ENCODE data around the gene RPP25L. TPM values are rescaled to one million over a fixed set of nuclear protein-coding genes. Genes with fewer than 3 reads are reported as not detected.

Gene RPP25L
- total and polyA plus RNA-seq, 9 of the 15 experiments (the other 6 are each of a cell fraction or from before 2014, with no cell fraction given), result 16.3 to 43.7 (median 29.0) TPM

DNA sequence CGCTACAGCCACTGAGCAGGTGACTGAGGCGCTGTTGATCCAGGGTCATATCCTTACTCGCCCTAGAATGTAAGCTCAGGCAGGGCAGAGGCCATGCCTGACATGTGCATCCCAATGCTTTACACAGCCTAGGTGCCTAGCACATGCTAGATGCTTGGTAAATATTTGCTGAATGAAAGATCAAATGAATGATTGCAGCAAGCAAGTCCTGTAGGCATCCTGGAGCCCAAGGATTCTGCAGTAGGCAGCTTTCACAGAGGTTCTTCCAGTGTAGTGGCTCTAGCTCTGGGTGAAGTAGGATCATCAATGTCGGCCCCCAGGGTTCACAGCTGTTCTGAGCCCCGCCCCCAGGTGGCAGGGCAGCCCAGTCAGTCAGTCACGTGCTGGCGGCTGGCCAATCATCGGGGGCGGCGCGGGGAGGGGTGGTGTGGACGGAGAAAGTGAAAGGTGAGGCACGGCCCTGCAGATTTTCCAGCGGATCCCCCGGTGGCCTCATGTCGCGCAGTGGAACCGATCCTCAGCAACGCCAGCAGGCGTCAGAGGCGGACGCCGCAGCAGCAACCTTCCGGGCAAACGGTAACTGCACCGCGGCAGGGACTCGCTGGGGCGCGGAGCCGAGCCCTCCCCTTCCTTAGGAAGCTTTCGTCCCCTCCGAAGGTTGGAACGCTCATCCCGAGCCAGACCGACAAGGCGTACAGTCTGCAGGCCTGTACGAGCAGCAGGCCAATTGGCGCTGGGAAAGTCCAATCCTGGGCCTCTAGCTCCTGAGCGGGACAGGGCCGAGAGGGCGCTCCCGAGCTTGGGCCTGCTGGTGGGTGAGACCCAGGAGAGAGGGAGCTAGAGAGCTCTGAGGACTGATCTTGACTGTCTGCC is 34.5 kb upstream of the RPP25L start, which contains the start of gene GALT (continued):
- TF ChIP-seq, protein P1, sequence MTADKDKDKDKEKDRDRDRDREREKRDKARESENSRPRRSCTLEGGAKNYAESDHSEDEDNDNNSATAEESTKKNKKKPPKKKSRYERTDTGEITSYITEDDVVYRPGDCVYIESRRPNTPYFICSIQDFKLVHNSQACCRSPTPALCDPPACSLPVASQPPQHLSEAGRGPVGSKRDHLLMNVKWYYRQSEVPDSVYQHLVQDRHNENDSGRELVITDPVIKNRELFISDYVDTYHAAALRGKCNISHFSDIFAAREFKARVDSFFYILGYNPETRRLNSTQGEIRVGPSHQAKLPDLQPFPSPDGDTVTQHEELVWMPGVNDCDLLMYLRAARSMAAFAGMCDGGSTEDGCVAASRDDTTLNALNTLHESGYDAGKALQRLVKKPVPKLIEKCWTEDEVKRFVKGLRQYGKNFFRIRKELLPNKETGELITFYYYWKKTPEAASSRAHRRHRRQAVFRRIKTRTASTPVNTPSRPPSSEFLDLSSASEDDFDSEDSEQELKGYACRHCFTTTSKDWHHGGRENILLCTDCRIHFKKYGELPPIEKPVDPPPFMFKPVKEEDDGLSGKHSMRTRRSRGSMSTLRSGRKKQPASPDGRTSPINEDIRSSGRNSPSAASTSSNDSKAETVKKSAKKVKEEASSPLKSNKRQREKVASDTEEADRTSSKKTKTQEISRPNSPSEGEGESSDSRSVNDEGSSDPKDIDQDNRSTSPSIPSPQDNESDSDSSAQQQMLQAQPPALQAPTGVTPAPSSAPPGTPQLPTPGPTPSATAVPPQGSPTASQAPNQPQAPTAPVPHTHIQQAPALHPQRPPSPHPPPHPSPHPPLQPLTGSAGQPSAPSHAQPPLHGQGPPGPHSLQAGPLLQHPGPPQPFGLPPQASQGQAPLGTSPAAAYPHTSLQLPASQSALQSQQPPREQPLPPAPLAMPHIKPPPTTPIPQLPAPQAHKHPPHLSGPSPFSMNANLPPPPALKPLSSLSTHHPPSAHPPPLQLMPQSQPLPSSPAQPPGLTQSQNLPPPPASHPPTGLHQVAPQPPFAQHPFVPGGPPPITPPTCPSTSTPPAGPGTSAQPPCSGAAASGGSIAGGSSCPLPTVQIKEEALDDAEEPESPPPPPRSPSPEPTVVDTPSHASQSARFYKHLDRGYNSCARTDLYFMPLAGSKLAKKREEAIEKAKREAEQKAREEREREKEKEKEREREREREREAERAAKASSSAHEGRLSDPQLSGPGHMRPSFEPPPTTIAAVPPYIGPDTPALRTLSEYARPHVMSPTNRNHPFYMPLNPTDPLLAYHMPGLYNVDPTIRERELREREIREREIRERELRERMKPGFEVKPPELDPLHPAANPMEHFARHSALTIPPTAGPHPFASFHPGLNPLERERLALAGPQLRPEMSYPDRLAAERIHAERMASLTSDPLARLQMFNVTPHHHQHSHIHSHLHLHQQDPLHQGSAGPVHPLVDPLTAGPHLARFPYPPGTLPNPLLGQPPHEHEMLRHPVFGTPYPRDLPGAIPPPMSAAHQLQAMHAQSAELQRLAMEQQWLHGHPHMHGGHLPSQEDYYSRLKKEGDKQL (CRISPR knock-in tag; IDR thresholded peaks at IDR 0.05; ENCODE audit: borderline replicate concordance), result no peak
- TF ChIP-seq NFIC (IDR thresholded peaks at IDR 0.05) (peak; percentile 89), ZNF316 (IDR thresholded peaks at IDR 0.05) (peak; percentile 28; the same call in 1 of the 2 replicates), MYC (IDR thresholded peaks at IDR 0.05; ENCODE audit: low read depth, low read length) (peak; percentile 70), MYC (CRISPR knock-in tag; IDR thresholded peaks at IDR 0.05; ENCODE audit: borderline replicate concordance, low read depth) (no peak), EGR1 (conservative IDR thresholded peaks at IDR 0.05) (peak; percentile 55), SMAD2 (IDR thresholded peaks at IDR 0.05; ENCODE audit: low read depth, low read length) (no peak), FOXA3 (CRISPR knock-in tag; conservative IDR thresholded peaks at IDR 0.05 in 1 of 2, IDR thresholded peaks at IDR 0.05 in 1 of 2) (0 out of 4 replicates have a peak, but pooled peaks of 1 of the 2 experiments have one; percentile 13), MEIS2 (IDR thresholded peaks at IDR 0.05; ENCODE audit: partially characterized antibody) (peak; percentile 39), MBD2 (IDR thresholded peaks at IDR 0.05; ENCODE audit: borderline replicate concordance, low read depth) (peak; percentile 67), EWSR1 (IDR thresholded peaks at IDR 0.05; ENCODE audit: borderline replicate concordance, low read depth, partially characterized antibody) (no peak), MAZ (CRISPR knock-in tag; conservative IDR thresholded peaks at IDR 0.05 in 1 of 2, IDR thresholded peaks at IDR 0.05 in 1 of 2) (peak; percentile 50 to 74; a peak in 3 of 4 replicates), FOSL1 (tag; conservative IDR thresholded peaks at IDR 0.05) (peak; percentile 27; the same call in 1 of the 2 replicates), KDM1A (IDR thresholded peaks at IDR 0.05) (no peak), NR2C1 (IDR thresholded peaks at IDR 0.05) (0 out of 2 replicates have a peak, but pooled peaks have one; percentile 27), NR2C1 (tag; IDR thresholded peaks at IDR 0.05) (no peak), SMARCA4 (IDR thresholded peaks at IDR 0.05) (no peak), DACH1 (IDR thresholded peaks at IDR 0.05; ENCODE audit: partially characterized antibody) (peak; percentile 97), ESRRB (CRISPR knock-in tag; IDR thresholded peaks at IDR 0.05; ENCODE audit: borderline replicate concordance) (no peak), ATF7 (IDR thresholded peaks at IDR 0.05) (peak; percentile 86), MTA3 (IDR thresholded peaks at IDR 0.05; ENCODE audit: borderline replicate concordance) (peak; percentile 63; the same call in 1 of the 2 replicates), FOXP1 (CRISPR knock-in tag; IDR thresholded peaks at IDR 0.05) (0 out of 2 replicates have a peak, but pooled peaks have one; percentile 45)
- TF ChIP-seq, protein P2, sequence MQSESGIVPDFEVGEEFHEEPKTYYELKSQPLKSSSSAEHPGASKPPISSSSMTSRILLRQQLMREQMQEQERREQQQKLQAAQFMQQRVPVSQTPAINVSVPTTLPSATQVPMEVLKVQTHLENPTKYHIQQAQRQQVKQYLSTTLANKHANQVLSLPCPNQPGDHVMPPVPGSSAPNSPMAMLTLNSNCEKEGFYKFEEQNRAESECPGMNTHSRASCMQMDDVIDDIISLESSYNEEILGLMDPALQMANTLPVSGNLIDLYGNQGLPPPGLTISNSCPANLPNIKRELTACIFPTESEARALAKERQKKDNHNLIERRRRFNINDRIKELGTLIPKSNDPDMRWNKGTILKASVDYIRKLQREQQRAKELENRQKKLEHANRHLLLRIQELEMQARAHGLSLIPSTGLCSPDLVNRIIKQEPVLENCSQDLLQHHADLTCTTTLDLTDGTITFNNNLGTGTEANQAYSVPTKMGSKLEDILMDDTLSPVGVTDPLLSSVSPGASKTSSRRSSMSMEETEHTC (IDR thresholded peaks at IDR 0.05), result 0 out of 2 replicates have a peak, but pooled peaks have one; percentile 13

Measured in K562 (cell line).